ENCODE data around the gene TGFB2. TPM values are rescaled to one million over a fixed set of nuclear protein-coding genes. Genes with fewer than 3 reads are reported as not detected.

Gene TGFB2
- total RNA-seq, 2 experiments from 2014 or later: 0.03 to 0.11 TPM

GRCh38 chr1:218482683-218483082 lies 137.5 kb downstream of the TGFB2 start:
- TF ChIP-seq CTCF (conservative IDR thresholded peaks at IDR 0.05; ENCODE audit: low read length) (no peak), EZH2phosphoT487 (IDR thresholded peaks at IDR 0.05; ENCODE audit: borderline replicate concordance, low read depth, low read length) (no peak)
- DNase-seq (ENCODE audit: low spot score): no peak
- intact Hi-C loops (cut with micrococcal nuclease; ENCODE audit: unreplicated experiment): no loop called here
- ChIA-PET POLR2A (interaction anchor here (0.7 kb wide), 1 partner anchor 24 kb away, joined by 3 read pairs; no protein-coding TSS in a partner anchor), CTCF (ENCODE audit: unreplicated experiment) (no interaction called here)
- Histone ChIP-seq H3K36me3 (ENCODE audit: insufficient read depth, low read length) (no peaks in the 10 kb centered on the region), H3K4me2 (ENCODE audit: low read length) (no peak overlapping the region), H2AFZ (ENCODE audit: low read length) (no peak overlapping the region), H3K9me3 (ENCODE audit: low read length) (no peaks in the 10 kb centered on the region), H4K20me1 (ENCODE audit: insufficient read depth, low read length) (no peaks in the 10 kb centered on the region), H3K27ac (ENCODE audit: low read depth, low read length, poor library complexity, severe bottlenecking) (no peak overlapping the region), H3K9me2 (ENCODE audit: insufficient read depth, low read length) (no peaks in the 10 kb centered on the region), H3K79me2 (ENCODE audit: insufficient read depth, low read depth, low read length) (no peaks in the 10 kb centered on the region), H3K4me1 (ENCODE audit: insufficient read depth, low read length, poor library complexity, severe bottlenecking) (no peaks in the 10 kb centered on the region), H3K4me3 (ENCODE audit: low read depth, low read length, poor library complexity, severe bottlenecking) (no peak overlapping the region)
- BruUV-seq (replicated peaks): no TSS peak

GRCh38 chr1:218485241-218485928 lies 140.2 kb downstream of the TGFB2 start:
- H3K27ac ChIP-seq (ENCODE audit: low read depth, low read length, poor library complexity, severe bottlenecking): no peak overlapping the region
- H2AFZ ChIP-seq (ENCODE audit: low read length): no peak overlapping the region
- no peaks in the 10 kb centered on the region for H4K20me1 ChIP-seq (ENCODE audit: insufficient read depth, low read length)
- TF ChIP-seq CTCF (conservative IDR thresholded peaks at IDR 0.05; ENCODE audit: low read length) (no peak), EZH2phosphoT487 (IDR thresholded peaks at IDR 0.05; ENCODE audit: borderline replicate concordance, low read depth, low read length) (no peak)
- POLR2A ChIA-PET: interaction anchor here (1.5 kb wide), 1 partner anchor 11 kb away, joined by 3 read pairs; no protein-coding TSS in a partner anchor
- no peaks in the 10 kb centered on the region for H3K79me2 ChIP-seq (ENCODE audit: insufficient read depth, low read depth, low read length)
- CTCF ChIA-PET (ENCODE audit: unreplicated experiment): no interaction called here
- BruUV-seq (replicated peaks): no TSS peak
- no peak overlapping the region for H3K4me3 ChIP-seq (ENCODE audit: low read depth, low read length, poor library complexity, severe bottlenecking)
- intact Hi-C loops (cut with micrococcal nuclease; ENCODE audit: unreplicated experiment): no loop called here
- DNase-seq (ENCODE audit: low spot score): no peak
- no peaks in the 10 kb centered on the region for H3K9me2 ChIP-seq (ENCODE audit: insufficient read depth, low read length)
- no peaks in the 10 kb centered on the region for H3K9me3 ChIP-seq (ENCODE audit: low read length)
- no peaks in the 10 kb centered on the region for H3K4me1 ChIP-seq (ENCODE audit: insufficient read depth, low read length, poor library complexity, severe bottlenecking)
- no peak overlapping the region for H3K4me2 ChIP-seq (ENCODE audit: low read length)
- H3K36me3 ChIP-seq (ENCODE audit: insufficient read depth, low read length): no peaks in the 10 kb centered on the region

GRCh38 chr1:218488531-218488930 lies 143.4 kb downstream of the TGFB2 start:
- H3K4me2 ChIP-seq (ENCODE audit: low read length): no peak overlapping the region
- no peak overlapping the region for H3K27ac ChIP-seq (ENCODE audit: low read depth, low read length, poor library complexity, severe bottlenecking)
- H3K4me3 ChIP-seq (ENCODE audit: low read depth, low read length, poor library complexity, severe bottlenecking): no peak overlapping the region
- H3K4me1 ChIP-seq (ENCODE audit: insufficient read depth, low read length, poor library complexity, severe bottlenecking): no peaks in the 10 kb centered on the region
- POLR2A ChIA-PET: no interaction called here
- no TSS peak for BruUV-seq (replicated peaks)
- CTCF ChIA-PET (ENCODE audit: unreplicated experiment): no interaction called here
- no peak for DNase-seq (ENCODE audit: low spot score)
- intact Hi-C loops (cut with micrococcal nuclease; ENCODE audit: unreplicated experiment): no loop called here
- H3K9me3 ChIP-seq (ENCODE audit: low read length): no peaks in the 10 kb centered on the region
- TF ChIP-seq EZH2phosphoT487 (IDR thresholded peaks at IDR 0.05; ENCODE audit: borderline replicate concordance, low read depth, low read length): no peak
- TF ChIP-seq CTCF (conservative IDR thresholded peaks at IDR 0.05; ENCODE audit: low read length): no peak
- no peaks in the 10 kb centered on the region for H3K36me3 ChIP-seq (ENCODE audit: insufficient read depth, low read length)
- no peaks in the 10 kb centered on the region for H3K9me2 ChIP-seq (ENCODE audit: insufficient read depth, low read length)
- H3K79me2 ChIP-seq (ENCODE audit: insufficient read depth, low read depth, low read length): no peaks in the 10 kb centered on the region
- H4K20me1 ChIP-seq (ENCODE audit: insufficient read depth, low read length): no peaks in the 10 kb centered on the region
- H2AFZ ChIP-seq (ENCODE audit: low read length): no peak overlapping the region
